HepG2 (cell line): ENCODE data around the gene QSOX1.
"Not testable (repeated sequence)": the region's sequence is repeated elsewhere in the genome, so short reads cannot be mapped to it uniquely, and the experiment has no call there.

Source experiments
- BATF2 ChIP-seq: sonication (generic); formaldehyde crosslinking; IDR thresholded peaks from 2 replicates; pipeline ENCODE4 v1.8.0; 2022; ENCODE audit warnings: mild to moderate bottlenecking, missing genetic modification reagents, moderate library complexity
- CHD2 ChIP-seq: IDR thresholded peaks from 2 replicates; pipeline ENCODE4 v1.6.1; 2011; ENCODE audit warnings: low read depth, low read length, improper control_type of control experiment
- CTCF ChIP-seq: sonication (generic); formaldehyde crosslinking; IDR thresholded peaks from 2 replicates; pipeline ENCODE4 v1.5.0; 2020; ENCODE audit warnings: mild to moderate bottlenecking, missing genetic modification reagents, moderate library complexity
- KAT2B ChIP-seq: fragments of 150-350 bp; IDR thresholded peaks from 2 replicates; pipeline ENCODE4 v1.6.1; 2014; ENCODE audit warnings: low read depth, low read length, borderline replicate concordance
- REST ChIP-seq, 2 experiments: IDR thresholded peaks; 2 replicates each; pipeline ENCODE4 v1.6.1; 2011 to 2012; ENCODE audit warnings: low read length in 2 of 2, borderline replicate concordance in 1 of 2, low read depth in 1 of 2, mild to moderate bottlenecking in 1 of 2, moderate library complexity in 1 of 2
- SMC3 ChIP-seq: IDR thresholded peaks from 2 replicates; pipeline ENCODE4 v1.6.1; 2011; ENCODE audit warnings: low read length, improper control_type of control experiment
- TAF1 ChIP-seq: sonication (generic); formaldehyde crosslinking; IDR thresholded peaks from 2 replicates; pipeline ENCODE4 v1.4.0; 2020; ENCODE audit warnings: missing genetic modification reagents
- TBX2 ChIP-seq: sonication (generic); formaldehyde crosslinking; IDR thresholded peaks from 2 replicates; pipeline ENCODE4 v1.5.0; 2020; ENCODE audit warnings: missing genetic modification reagents, mild to moderate bottlenecking, borderline replicate concordance
- ZNF777 ChIP-seq: sonication (generic); formaldehyde crosslinking; IDR thresholded peaks from 2 replicates; pipeline ENCODE4 v1.4.0; 2020; ENCODE audit warnings: missing genetic modification reagents

DNA sequence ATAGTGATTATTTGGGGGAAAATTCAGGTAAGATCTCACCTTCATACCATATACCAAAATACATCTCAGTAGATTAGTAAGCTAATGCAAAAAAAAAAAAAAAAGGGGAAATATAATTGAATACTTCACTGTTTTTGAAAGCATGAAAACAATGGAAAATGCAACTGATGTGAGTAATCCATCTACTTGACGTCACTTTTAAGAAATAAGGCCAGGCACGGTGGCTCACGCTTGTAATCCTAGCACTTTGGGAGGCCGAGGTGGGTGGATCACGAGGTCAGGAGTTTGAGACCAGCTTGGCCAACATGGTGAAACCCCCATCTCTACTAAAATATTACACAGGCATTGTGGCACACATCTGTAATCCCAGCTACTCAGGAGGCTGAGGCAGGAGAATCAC lies 47.9 kb downstream of the QSOX1 start:
- not testable (repeated sequence) for TF ChIP-seq BATF2 (CRISPR knock-in tag); SMC3; TAF1 (CRISPR knock-in tag); KAT2B; CTCF (CRISPR knock-in tag); TBX2 (CRISPR knock-in tag); ZNF777 (CRISPR knock-in tag); CHD2; REST (IDR thresholded peaks at IDR 0.05; ENCODE audit: borderline replicate concordance in 1 of 2, low read depth in 1 of 2, low read length in 2 of 2)
